GM18498 (cell line): Measurements from ENCODE around the gene PRSS8.
A peak's percentile ranks its signal among the peaks of the same experiment; 100 is the strongest.
"Not testable (repeated sequence)": the region's sequence is repeated elsewhere in the genome, so short reads cannot be mapped to it uniquely, and the experiment has no call there.

Source experiments
- ATAC-seq: cut with Tn5 transposase; IDR thresholded peaks from one replicate; pipeline ENCODE4 v1.9.1; 2021; ENCODE audit warnings: mild to moderate bottlenecking, moderate library complexity; ENCODE audit not compliant: unreplicated experiment

PRSS8 gene

DNA sequence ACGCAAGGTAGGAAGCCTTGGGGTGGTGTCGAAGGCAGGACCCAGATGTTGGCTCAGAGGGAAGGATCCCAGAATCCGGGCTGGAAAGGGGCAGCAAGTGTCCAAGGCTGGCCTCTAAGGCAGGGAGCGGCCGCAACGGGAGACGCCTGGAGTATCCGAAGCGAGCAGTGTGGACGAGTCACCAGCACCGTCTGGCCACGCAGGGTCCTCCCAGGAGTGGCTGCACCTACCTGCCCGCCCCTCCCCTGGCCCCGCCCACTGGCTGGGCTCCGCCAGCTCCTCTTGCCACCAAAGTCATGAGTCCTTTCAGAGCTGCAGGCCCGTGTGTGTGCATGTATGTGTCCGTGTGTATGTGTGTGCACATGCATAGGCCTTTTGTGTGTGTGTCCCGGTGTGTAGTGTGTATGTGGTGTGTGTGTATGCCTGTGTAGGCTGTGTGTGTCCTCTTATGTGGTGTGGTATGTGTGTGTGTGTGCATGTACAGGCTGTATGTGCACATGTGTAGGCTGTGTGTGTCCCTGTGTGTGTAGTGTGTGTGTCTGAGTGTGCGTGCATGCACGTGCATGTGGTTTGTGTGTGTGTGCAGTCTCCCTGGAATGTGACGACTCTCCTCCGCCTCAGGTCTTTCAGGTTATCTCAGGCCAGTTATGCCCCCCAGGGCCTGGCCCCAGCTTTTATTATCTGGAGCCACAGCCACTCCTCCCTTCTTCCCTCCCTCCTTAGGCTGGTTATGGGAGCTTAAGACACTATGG lies at the start of gene PRSS8:
Gene PRSS8 (minus strand): TSS at position 193 of the 752 bp plus-strand sequence. CDS start 229 bp downstream, outside the sequence.
- ATAC-seq: no peak

DNA sequence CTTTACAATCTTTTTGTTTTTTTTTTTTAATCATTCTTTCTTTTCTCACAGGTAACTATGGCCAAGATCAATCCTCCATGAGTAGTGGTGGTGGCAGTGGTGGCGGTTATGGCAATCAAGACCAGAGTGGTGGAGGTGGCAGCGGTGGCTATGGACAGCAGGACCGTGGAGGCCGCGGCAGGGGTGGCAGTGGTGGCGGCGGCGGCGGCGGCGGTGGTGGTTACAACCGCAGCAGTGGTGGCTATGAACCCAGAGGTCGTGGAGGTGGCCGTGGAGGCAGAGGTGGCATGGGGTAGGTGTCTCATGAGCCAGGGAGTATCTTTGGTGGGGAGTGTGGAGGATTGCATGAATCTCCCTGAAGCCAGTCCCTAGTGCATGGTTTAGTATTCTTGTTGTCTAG lies 49.4 kb upstream of the PRSS8 start:
- ATAC-seq: no peak

DNA sequence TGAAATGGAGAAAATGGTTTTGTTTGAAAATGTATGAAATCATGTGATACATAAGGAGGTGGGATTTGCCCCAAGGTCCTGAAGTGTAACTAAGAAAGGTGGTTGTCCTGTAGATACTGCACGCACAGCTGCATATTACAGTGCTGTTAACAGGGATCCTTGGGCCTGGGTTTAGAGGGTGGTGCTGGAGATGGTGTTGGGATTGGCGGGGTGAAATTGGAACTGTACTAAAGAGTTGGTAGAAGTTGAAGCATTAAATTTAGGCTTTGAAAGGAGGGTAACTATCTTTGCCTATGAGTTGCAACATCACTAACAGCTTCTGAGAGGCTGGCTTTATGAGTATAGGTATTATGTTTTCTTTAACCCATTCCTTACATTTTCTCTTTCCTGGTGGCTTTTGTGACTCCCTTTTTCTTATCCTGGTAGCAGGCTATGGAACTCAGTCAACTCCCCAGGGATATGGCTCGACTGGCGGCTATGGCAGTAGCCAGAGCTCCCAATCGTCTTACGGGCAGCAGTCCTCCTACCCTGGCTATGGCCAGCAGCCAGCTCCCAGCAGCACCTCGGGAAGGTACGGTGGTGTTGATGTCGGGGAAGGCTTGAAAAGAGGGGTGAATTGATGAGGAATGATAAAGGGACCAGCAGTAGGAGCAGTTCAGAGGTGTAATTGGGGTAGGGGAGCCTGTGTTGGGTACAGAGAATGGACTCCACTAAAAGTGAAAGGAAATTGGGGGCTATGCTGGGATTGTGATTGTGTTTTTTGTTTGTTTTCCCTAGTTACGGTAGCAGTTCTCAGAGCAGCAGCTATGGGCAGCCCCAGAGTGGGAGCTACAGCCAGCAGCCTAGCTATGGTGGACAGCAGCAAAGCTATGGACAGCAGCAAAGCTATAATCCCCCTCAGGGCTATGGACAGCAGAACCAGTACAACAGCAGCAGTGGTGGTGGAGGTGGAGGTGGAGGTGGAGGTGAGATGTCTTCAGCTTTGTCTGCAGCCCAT lies 48.2 kb upstream of the PRSS8 start:
- no peak for ATAC-seq

DNA sequence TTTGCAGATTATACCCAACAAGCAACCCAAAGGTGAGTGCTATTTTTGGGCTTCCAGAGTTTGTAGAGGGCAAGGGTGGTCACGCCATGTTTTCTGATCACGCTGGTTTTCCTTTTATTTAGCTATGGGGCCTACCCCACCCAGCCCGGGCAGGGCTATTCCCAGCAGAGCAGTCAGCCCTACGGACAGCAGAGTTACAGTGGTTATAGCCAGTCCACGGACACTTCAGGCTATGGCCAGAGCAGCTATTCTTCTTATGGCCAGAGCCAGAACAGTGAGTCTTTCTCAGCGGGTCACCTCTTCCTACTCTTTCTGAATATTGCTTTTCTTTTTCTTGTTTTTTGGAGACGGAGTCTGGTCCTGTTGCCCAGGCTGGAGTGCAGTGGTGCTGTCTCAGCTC lies 46.9 kb upstream of the PRSS8 start:
- ATAC-seq: no peak

DNA sequence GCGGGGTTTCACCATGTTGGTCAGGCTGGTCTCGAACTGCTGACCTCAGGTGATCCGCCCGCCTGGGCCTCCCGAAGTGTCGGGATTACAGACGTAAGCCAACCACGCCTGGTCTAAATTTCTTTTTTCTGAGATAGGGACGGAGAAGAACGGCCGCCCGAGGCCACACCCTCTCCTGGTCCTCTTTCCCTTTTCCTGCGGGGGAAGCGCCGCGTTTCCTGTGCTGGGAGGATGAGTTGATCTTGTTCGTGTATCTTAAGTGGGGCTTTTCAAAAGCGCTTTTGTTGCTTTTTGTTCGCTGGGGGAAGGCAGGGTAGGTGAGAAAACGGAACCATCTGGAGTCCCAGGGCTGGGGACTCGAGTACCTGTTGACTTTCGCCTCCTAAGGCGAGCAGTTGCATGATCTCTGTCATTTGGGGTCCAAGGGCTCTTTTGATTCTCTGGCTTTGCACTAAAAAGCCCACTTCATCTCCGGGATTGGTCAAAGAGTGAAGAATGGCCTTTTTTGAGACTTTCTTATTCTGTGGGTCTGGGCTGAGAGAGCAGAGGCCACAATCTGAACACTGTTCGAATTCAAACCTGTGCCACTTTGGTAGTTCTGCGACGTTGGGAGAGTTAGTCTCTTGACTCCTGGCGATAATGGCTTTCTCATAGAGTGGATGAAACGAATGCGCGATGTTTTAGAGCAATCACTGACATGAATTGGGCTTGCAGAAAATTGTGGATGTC lies 45.7 kb upstream of the PRSS8 start:
- ATAC-seq: no peak

DNA sequence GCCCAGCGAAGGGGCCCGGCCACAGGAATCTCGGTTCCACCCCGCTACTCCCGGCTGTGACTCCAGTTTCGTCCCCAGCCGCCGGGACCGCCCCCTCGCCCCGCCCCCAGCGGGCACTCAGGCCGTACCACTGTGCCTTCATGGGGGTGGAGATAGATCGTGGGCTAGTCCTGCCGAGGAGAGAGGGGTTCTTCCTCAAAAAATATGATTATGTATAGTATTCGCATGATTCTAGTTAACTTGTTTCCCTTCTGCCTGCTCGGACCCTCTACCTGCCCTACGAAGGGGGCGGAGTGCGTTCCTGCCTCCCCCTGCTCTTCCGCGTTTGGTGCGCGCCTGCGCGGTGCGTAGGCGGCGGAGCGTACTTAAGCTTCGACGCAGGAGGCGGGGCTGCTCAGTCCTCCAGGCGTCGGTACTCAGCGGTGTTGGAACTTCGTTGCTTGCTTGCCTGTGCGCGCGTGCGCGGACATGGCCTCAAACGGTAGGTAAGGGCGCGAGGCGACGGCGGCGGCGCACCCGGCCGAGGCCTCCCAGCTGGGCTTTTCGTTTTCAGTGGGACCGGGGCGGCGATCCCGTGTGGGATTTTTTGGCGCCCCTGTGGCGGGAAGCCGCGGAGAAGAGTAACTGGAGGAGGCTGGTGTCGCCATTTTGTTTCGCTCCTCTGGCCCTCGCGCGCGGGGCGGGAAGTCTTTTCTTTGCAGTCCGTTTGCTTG lies 44.4 kb upstream of the PRSS8 start, which contains the start of gene FUS:
Gene FUS (plus strand): TSS at position 393 of the 713 bp plus-strand sequence. CDS start 76 bp downstream, at position 469.
- peak; percentile 68 for ATAC-seq

DNA sequence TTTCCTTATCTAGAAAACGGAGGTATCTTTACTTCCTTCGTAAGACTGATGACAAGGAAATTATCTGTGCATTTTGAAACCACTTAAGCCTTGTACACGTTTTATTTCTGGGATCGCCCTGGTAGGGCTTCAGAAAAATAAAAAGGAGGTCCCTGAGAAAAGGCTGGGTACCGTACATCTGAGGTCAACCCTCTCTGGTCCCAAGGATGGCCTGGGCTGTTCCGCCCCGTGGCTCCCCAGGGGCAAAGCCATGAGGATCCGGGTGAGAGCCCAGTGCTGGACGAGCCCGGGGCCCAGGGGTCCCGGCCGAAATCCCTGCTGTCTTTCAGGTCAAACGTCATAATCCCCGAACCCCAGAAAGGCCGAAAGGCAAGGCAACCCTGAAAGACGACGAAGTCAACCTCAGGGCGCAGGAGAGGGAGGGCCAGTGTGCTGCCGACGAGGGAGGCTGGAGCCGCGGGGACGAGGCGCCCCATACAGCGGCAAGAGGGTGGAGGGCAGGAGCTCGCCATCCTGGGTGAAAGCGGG lies 43.8 kb upstream of the PRSS8 start:
- ATAC-seq: peak; percentile 0

DNA sequence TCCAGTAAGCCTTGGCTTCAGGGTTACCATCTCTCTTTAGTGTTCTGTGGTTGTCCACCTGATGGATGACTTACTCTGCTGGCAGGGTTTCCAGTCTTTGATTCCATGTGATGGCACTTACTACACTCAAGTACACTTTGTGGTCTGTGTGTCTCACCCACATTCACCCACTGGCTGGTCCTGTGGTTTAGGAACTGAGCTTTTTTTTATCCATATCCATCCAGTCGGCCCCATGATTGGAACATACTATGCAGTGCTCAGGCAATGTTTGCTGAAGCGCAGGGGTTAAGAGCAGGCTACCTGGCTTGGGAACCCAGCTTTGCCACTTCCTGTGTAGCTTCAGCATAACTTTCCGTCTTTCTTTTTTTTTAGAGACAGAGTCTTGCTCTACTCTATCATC lies 41.6 kb upstream of the PRSS8 start:
- ATAC-seq: no peak

DNA sequence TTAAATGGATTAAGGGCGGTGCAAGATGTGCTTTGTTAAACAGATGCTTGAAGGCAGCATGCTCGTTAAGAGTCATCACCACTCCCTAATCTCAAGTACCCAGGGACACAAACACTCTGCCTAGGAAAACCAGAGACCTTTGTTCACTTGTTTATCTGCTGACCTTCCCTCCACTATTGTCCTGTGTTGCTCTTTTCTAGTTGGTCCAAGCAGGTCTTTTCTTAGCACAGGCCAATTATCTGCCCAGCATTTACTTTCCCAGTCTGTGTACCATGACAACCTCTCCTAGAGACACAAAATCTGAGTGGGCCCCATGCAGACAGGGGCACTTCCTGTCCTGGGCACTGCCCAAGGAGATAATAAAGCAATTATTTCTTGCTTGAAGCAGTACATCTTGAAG lies 34.5 kb upstream of the PRSS8 start:
- ATAC-seq: not testable (repeated sequence)

DNA sequence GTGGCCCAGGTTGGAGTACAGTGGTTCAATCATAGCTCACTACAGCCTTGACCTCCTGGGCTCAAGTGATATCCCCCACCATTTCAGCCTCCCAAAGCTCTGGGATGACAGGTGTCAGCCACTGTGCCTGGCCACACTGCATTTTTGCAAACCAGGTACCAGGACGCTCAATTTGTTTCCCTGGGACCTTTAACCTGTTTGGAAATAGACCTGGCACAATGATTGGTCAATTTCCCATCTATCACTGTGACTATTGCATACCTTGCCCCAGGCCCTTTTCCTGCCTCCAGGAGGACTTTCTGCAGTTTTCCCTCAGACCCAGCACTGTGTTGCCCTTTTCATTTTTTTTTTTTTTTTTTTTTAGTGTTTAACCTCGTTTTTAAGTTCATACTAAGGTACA lies 33.3 kb upstream of the PRSS8 start:
- no peak for ATAC-seq

DNA sequence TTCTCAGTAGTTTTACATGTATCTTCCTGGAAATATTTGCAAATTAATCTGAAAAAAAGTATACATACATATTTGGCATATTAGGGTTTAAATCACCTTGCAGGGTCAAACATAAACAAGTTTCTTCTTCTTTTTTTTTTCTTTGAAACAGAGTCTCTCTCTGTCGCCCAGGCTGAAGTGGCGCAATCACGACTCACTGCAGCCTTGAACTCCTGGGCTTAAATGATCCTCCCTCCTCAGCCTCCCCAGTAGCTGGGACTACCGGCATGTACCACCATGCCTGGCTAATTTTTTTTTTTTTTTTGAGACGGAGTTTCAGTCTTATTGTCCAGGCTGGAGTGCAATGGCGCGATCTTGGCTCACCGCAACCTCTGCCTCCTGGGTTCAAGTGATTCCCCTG lies 31.8 kb upstream of the PRSS8 start:
- no peak for ATAC-seq

DNA sequence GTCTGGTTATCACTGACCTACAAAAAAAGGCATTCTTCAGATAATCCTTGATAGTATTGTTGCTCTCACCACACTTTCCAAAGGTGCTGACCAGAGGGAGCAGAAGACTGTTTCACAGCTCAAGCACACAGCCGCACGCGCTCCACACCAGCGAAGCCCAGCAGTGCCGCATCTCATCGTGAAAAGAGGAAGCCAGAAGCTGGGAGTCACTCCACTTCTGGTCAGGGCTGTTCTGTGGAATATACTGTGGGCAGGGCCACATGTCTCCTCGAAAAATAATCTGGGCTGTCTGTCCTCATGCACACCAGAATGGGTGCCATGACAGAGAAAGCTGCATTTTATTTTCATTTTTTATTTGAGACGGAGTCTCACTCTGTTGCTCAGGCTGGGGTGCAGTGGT lies 21.6 kb upstream of the PRSS8 start:
- no peak for ATAC-seq

DNA sequence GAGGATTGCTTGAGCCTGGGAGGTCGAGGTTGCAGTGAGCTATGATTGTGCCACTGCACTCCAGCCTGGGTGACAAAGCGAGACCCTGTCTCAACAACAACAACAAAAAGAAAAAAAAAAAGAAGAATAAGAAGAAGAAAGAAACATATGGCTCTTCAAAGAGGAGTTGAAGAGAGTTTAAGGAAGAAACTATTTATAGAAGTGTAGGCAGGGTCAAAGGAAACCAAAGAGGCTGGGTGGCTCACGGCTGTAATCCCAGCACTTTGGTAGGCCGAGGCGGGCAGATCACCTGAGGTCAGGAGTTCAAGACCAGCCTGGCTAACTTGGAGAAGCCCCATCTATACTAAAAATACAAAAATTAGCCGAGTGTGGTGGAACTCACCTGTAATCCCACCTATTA lies 15.4 kb upstream of the PRSS8 start:
- not testable (repeated sequence) for ATAC-seq

DNA sequence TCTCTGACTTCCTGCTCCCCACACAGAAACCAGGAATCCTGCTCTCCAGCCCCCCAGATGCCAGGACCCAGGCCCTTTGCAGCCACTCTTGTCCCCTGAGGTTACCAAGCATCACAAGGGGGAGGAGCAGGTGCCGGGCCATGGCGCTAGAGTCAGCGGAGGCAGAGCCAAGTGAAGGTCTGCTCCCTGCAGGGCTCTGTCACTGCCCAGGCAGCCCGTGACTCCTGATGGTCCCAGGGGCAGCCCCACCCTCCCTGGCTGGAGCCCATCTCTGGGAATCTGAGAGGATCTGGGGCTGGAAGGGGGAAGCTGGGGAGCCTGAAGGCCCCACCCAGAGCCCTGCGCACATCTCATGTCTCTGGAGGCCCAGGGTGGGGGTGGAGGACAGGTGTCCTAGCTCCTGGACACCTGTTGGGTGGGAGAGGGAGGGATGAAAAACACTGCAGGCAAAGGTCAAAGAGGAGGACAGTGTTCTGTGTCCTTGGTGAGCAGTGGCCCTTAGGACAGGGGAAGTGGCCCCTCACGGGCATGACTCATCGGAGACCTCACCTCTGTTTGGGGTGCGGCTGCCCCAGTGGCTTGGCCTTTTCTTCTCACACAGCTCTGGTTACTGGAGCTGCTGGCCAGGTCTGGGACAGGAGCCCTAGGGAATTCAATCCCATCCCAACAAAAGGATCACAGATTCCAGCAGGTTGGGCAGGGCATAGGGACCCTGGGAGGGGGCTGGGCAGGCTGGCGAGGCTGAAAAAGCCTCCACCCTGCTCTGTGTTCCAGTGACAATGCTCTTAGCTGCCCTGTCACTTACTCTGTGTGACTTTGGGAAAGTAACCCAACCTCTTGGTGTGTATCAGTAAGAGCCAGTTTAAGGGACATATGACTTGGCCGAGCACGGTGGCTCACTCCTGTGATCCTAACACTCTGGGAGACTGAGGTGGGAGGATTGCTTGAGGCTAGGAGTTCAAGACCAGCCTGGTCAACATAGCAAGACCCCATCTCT lies 14.7 kb upstream of the PRSS8 start, which contains the start of gene PRSS36:
Gene PRSS36 (minus strand): TSS at position 173 of the 997 bp plus-strand sequence. CDS start 31 bp downstream, at position 142.
- ATAC-seq: no peak

DNA sequence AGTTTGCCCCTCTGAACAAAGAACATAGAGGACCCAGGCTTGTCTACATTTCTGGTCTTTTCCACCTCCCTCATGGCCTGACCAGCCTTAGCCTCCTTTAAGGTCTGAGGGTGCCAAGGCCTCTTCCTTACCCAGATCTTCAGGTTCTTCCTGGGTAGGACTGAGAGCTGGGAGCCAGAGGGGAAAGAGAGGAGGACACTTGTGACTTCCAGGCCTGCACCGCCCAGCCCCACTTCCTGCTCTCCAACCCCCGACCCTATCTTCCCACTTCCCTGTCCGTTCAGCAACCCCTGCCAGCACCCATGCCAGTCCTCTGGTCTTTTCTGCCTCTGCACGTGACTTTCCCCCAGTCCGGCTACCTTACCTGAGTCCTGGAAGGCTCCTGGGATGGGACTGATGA lies 13.8 kb upstream of the PRSS8 start:
- no peak for ATAC-seq

DNA sequence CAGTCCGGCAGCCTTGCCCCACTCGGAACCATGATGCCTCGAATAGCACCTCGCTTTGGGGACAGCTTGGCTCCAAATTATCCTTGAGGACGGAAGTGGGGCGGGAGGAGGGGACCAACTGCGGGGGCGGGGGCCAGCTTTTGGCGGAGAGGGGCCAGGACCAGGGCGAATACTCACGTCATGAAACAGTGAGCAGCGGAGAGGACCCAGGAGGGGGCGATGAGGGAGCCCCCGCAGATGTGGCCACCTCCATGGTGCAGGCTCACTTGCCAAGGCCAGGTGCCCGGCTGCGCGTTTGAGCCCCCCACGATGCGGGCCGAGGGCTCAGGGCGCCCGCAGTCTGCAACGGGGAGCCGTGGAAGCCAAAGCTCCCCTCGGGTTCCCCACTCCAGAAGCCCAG lies 13.4 kb upstream of the PRSS8 start:
- ATAC-seq: no peak

DNA sequence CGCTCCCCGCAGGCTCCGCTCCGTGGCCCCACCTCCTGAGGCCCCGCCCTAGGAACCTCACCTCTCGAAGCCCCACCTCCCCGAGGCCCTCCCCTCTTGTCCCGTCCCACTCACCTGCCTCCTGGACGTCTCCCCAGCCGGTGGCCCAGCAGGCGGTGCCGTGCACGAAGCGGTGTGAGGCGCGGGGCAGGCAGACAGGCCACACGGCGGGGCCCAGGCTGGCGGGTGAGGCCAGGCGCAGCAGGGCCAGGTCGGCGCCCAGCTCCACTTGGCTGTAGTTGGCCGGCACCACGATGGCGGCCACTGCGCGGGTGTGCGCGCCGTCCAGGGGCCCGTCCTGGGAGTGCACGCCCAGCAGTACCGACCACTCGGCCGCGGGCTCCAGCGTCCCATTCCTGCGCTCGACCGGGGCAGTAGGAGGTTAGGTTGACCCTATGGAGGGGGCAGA lies 12.8 kb upstream of the PRSS8 start:
- ATAC-seq: no peak

DNA sequence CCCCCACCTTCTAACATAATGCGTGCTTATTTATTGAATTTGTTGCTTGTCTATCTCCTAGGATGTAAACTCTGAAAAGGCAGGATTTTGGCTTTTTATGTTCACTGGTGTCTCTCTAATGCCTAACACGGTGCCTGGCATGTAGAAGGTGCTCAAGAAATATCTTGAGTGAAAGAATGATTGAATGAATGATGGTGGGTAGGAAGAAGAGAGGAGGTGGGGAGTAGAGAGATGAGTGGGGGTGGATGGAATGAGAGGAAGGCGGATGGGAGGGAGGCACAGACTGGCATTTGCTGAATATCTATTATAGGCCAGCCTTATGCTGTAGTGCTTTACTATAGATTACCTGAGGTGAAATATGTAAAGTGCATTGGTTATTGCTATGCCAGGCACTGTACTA lies 12.0 kb upstream of the PRSS8 start:
- ATAC-seq: no peak
